T-helper 1 cell (primary cell): ENCODE results near the gene VEZF1.
A peak's percentile ranks its signal among the peaks of the same experiment; 100 is the strongest.

Experiments used
- DNase-seq, 5 donors: peaks; one replicate each; pipeline ENCODE4 v3.0.0-alpha.2; 2012 to 2020
- total RNA-seq, 4 donors: gene quantifications; one replicate each; lab custom pipeline; 2026; lab: John Stamatoyannopoulos, UW

Gene VEZF1
- 46.4 to 64.0 (median 60.1) reads per million in 4 donors for total RNA-seq

- peak; percentile 68 to 79 (median 72) for DNase-seq
These were observed at the start of gene VEZF1 for GRCh38 chr17:57987581-57988300. Gene VEZF1 (minus strand): TSS chr17:57988254. CDS start chr17:57988111, 143 bp downstream.

GRCh38 chr17:58032691-58033415 lies 44.8 kb upstream of the VEZF1 start:
- DNase-seq = no peak

GRCh38 chr17:58028578-58028977 lies 40.5 kb upstream of the VEZF1 start:
- no peak for DNase-seq

GRCh38 chr17:58020401-58020800 lies 32.3 kb upstream of the VEZF1 start:
- no peak for DNase-seq

GRCh38 chr17:58019521-58019920 lies 31.5 kb upstream of the VEZF1 start:
- DNase-seq = no peak

- DNase-seq = no peak
These were observed 31.0 kb upstream of the VEZF1 start for GRCh38 chr17:58019039-58019438.

GRCh38 chr17:58010067-58010799 lies 22.2 kb upstream of the VEZF1 start:
- no peak for DNase-seq

- DNase-seq = no peak
These were observed 20.0 kb upstream of the VEZF1 start for GRCh38 chr17:58007781-58008706.

GRCh38 chr17:58006924-58007780 lies 19.1 kb upstream of the VEZF1 start, which contains the start of gene SRSF1:
Gene SRSF1 (minus strand): TSS chr17:58007246. CDS start chr17:58007137, 109 bp downstream.
- DNase-seq = peak; percentile 95 to 99 (median 97)

GRCh38 chr17:58006560-58006923 lies 18.5 kb upstream of the VEZF1 start:
- peak in 4 of 5 donors; percentile 21 to 53 (median 37) for DNase-seq

GRCh38 chr17:58005728-58006559 lies 17.9 kb upstream of the VEZF1 start:
- peak in 1 of 5 donors; percentile 42 for DNase-seq

GRCh38 chr17:58005031-58005727 lies 17.1 kb upstream of the VEZF1 start:
- no peak for DNase-seq

- DNase-seq = no peak
These were observed 16.0 kb upstream of the VEZF1 start for GRCh38 chr17:58004060-58004459.

GRCh38 chr17:58002973-58003372 lies 14.9 kb upstream of the VEZF1 start:
- DNase-seq = no peak

GRCh38 chr17:58002154-58002948 lies 14.3 kb upstream of the VEZF1 start:
- DNase-seq = no peak

- no peak for DNase-seq
These were observed 13.5 kb upstream of the VEZF1 start for GRCh38 chr17:58001461-58002124.

GRCh38 chr17:57999496-58000017 lies 11.5 kb upstream of the VEZF1 start:
- peak in 1 of 5 donors; percentile 72 for DNase-seq

GRCh38 chr17:57999010-57999495 lies 11.0 kb upstream of the VEZF1 start:
- DNase-seq = no peak
